NOMO-1 treated with DMSO at 0.1 percent for 48 hours (cell line): Measurements from ENCODE around the gene NHEJ1.

Experiments used
- DNase-seq: peaks from one replicate; lab custom pipeline; 2025; ENCODE audit not compliant: unreplicated experiment; lab: John Stamatoyannopoulos, UW

NHEJ1 gene

GRCh38 chr2:219124381-219125110 is 36.1 kb downstream of the NHEJ1 start:
- DNase-seq, result no peak

- no peak for DNase-seq
Measured at GRCh38 chr2:219123356-219124135, 37.1 kb downstream of the NHEJ1 start.

- no peak for DNase-seq
Measured at GRCh38 chr2:219122202-219122980, 38.2 kb downstream of the NHEJ1 start.

GRCh38 chr2:219120082-219120481 is 40.5 kb downstream of the NHEJ1 start:
- no peak for DNase-seq

DNA sequence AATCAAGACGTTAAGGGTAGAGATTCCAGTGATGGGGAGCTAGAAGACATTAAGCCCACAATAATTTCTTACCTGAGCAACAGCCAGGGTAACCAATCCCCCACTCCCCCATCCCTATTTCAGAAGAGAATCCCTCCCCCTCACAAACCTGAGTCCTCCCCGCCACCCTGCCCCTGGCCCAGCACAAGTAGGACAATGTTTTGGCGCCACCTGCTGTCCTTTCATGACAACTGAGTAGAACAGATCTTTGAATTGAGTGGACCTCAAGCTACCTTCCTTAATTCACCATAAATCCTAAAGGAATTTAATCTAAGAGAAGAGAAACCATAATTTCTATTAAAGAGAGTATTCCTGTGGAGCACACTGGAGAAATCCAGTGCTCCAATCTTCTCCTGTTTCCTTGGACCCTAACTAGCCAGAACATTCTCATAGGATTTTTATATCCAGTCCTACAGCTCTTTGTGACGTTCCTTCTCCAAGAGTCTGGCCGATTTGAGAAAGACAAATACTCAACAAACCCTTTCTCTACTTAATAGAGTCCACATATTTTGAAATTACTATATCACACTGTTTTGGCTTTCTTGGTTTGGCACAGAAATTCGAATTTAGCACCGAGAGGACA is 41.1 kb downstream of the NHEJ1 start:
- DNase-seq, result peak; percentile 28

DNA sequence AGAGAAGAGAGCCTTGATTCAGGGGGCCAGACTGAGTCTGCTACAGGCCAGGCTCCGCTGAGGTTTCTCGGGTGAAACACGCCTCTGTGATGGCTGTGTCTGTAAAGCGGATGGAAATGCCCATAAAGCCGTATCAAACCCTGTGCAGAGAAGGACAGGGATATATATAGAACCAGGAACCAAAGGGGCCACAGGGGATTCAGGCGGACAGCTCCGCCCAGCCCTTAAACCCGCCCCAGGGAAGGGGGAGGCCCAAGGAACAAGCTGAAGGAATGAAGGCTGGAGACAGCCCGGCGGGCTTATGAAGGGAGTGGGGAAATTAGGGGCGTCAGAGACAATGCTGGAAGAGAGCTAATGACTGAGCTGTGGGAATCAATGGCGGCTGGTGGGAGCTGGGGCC is 42.1 kb downstream of the NHEJ1 start:
- peak; percentile 67 for DNase-seq

DNA sequence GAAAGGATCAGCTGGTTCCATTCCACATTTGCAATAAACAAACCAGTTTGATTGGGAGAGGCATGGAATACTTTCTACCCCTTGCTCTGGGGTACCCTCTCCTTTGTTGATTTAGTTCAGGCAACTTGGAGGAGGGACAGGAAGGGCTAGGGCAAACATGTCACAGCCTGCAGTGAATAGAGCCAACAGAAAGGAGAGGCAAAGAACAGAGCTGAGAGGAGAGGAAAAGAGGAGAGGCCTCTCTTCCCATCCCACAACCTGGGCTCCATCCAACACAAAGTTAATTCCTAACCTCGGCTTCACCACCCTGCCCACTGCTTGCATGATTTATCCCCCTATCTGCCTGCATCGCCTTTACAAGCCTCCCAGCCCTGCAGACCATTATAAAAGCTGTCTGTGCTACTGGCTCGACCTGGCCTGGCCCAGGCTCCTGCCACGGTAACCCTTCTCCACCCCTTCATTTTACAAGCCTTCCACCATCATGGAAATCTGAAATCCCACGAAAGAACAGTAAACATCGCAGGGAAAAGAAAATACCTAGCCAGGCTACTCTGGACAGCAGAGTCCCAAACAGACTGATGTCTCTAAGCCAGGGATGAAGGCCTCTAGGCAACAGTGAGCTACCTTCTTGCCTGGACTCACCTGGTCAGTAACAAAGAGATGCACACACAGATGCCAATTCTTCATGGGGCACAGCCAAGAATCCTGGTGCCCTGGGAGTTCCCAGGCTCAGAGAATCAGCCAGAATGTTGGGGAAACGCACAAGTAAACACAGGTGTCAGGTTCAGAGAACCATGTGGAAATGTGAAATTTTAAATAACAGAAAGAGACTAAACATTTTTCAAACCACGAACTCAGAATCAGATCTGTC is 43.6 kb downstream of the NHEJ1 start:
- DNase-seq, result no peak

DNA sequence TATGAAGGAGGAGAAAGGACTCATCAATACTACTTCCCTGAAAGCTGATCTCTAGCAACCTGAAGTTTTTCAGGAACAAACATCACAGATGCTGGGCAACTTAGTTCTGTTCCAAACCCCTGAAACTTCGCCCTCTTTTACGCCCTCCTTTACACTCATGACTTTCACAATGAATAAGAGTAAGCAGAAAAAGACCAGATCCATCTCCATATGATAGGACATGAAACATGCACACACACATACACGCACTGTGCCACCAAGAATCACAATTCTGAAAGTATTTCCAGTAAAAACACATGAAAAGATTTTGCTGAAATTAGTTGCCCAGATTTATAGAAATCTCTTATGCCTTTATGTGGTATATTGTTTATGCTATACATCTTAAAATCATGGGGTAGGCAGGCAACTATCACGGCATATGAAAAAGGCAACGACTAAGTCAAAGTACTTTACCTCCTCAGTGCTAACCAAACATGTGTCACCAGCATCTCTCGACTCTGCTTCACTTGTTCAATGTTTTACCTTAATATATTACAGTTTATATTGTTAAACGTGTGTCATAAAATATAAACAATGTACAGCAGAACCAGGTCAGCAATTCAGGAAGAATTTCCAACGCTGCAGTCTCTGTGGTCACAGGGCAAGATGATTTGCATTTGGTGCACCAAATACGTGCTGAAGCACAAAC is 47.8 kb downstream of the NHEJ1 start:
- no peak for DNase-seq

DNA sequence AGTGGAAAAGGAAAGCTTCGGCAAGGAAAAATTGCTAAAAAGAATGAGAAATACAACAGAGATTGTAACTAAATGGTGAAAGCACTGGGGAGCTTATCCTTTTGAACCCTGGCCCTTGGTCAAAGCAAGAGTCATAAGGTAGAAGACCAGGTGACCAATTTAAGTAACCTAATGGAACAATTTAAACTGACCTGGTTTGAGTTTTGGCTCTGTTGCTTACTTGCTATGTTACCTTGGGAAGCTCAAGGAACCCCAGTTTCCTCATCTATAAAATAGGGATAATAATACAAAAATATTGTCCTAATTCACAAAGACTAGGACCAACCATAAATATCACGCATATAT is 48.6 kb downstream of the NHEJ1 start:
- no peak for DNase-seq

- DNase-seq, result no peak
Measured at GRCh38 chr2:219111375-219112061, 49.1 kb downstream of the NHEJ1 start.

- DNase-seq, result peak; percentile 80
Measured at GRCh38 chr2:219109471-219109870, 51.1 kb downstream of the NHEJ1 start.

DNA sequence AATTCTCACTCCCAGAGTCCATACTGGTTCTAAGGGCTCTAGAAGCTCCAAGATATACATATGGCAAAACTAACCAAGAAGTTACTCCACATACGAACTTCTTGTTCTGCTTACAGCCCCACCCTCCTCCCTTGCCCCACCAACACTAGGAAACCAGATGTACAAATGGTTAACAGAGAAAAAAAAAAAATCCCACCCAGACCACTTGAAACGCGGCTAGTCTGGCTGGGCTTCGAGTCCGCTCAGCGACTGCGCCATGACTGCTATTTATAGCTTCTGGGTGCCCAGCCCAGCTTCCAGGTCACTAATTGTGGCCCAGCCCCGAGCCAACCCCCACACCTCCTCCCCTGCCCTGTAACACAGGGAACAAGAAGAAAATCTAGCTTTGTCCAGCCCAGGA is 52.9 kb downstream of the NHEJ1 start:
- DNase-seq, result no peak

DNA sequence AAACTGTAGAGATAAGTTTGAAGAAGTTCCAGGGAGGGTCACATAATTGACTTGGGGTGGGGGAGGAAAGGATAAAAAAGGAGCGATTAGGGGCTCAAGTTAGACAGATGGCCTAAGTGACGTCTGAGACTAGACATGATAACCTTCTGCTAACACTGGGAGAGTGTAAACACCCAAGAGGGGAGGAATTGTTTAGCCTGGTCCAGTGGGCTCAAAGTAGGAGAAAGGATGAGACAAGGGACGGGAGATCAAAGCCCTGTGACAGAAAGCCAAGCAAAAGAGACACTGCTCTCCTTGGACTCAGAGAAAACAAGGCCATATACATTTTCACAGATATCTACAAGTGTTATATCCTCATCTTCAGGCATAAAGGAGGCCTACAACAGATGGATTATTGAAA is 54.4 kb downstream of the NHEJ1 start:
- no peak for DNase-seq

DNA sequence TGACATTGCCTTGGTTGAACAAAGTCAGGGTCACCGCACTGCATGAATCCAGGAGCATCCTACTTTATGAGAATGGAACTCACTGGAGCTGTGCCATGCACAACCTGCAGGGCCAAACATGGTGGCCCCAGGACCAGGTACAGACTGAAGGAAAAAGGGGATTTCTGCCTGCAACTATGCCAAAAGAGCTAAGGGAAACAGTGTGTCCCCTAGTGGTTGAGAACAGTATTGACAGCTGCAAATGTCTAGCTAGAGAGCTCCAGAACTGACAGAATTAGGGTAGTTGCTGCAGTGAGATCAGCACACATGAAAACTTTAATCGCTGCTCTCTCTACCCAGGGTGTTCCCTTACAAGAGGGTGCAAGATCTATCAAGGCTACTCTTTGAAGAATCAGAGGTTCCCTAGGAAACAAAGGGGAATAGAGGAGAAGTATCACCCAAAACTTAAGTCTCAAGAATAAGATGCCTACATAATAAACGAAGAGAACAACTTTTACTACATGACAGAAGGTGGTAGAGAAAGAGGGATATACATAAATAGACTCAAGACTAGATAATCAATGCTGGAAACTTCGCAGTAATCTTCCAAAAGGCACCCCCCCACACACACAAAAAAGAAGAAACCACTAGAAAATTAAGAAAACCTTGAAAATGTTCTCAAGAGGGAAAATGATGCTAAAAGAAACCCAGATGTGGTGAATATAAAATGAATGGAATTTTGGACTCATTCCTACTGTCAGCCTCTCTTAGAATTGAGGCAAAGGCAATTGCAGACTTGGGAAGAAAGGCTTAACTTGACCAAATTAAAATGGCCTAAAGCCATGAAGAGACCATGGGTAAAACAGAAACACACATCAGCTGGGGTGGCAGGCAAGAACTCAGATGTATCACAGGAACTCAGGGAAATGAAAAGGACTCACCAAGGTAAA is 56.2 kb downstream of the NHEJ1 start:
- peak; percentile 55 for DNase-seq

GRCh38 chr2:219099329-219099728 is 61.3 kb downstream of the NHEJ1 start:
- DNase-seq, result peak; percentile 27

GRCh38 chr2:219095406-219095935 is 65.1 kb downstream of the NHEJ1 start:
- no peak for DNase-seq

- DNase-seq, result no peak
Measured at GRCh38 chr2:219094171-219094570, 66.4 kb downstream of the NHEJ1 start.
